Measurements from ENCODE around the gene UBE2A. TPM values are rescaled to one million over a fixed set of nuclear protein-coding genes. Genes with fewer than 3 reads are reported as not detected.

The UBE2A gene
- total RNA-seq, 4 donors from 2014 or later, result 26.8 to 50.4 (median 42.3) TPM

Other genes starting within 250 kb of the UBE2A start
- gene SLC25A43, start 175.2 kb upstream of the UBE2A start, total RNA-seq, result 10 to 100 TPM; 26.9 to 34.0 (median 28.1) TPM
- gene SLC25A5, start 106.1 kb upstream of the UBE2A start, total RNA-seq, result 100 to 1,000 TPM; 122 to 195 (median 147) TPM
- gene STEEP1, start 9.2 kb upstream of the UBE2A start, total RNA-seq, result 10 to 100 TPM; 23.5 to 50.1 (median 32.6) TPM
- gene NKRF, start 31.9 kb downstream of the UBE2A start, total RNA-seq, result 1 to 10 TPM; 5.1 to 8.3 (median 6.2) TPM
- 10 to 100 TPM in 3 of 4 donors, 1 to 10 TPM in 1; 9.2 to 18.4 (median 11.8) TPM for gene SEPTIN6, start 118.6 kb downstream of the UBE2A start, total RNA-seq
- 1 to 10 TPM in 2 of 4 donors, not detected in 2; 1.5 to 3.4 TPM for gene SOWAHD, start 184.0 kb downstream of the UBE2A start, total RNA-seq
- gene RPL39, start 217.1 kb downstream of the UBE2A start, total RNA-seq, result 1,000 to 10,000 TPM; 4,874 to 7,757 (median 5,738) TPM